H9 (cell line): ENCODE results near the gene URAD. TPM values are rescaled to one million over a fixed set of nuclear protein-coding genes. Genes with fewer than 3 reads are reported as not detected.

Experiments
- DNase-seq: peaks from one replicate; pipeline ENCODE4 v3.0.0-alpha.2; 2017
- H2AFZ ChIP-seq: one replicate; pipeline ENCODE4 v1.6.1; 2013; ENCODE audit warnings: mild to moderate bottlenecking, low read length, control low read depth, moderate library complexity
- H2AK5ac ChIP-seq: 2 replicates; pipeline ENCODE4 v1.6.1; 2013; ENCODE audit warnings: low read length, control low read depth, mixed read lengths; ENCODE audit not compliant: insufficient read length
- H2BK120ac ChIP-seq: one replicate; pipeline ENCODE4 v1.6.1; 2013; ENCODE audit warnings: low read depth, mild to moderate bottlenecking, low read length, control low read depth, inconsistent platforms; ENCODE audit not compliant: poor library complexity, severe bottlenecking
- H2BK12ac ChIP-seq: 2 replicates; pipeline ENCODE4 v1.6.1; 2013; ENCODE audit warnings: low read length, control low read depth, mixed read lengths, low read depth; ENCODE audit not compliant: insufficient read length
- H2BK15ac ChIP-seq: 2 replicates; pipeline ENCODE4 v1.6.1; 2013; ENCODE audit warnings: low read depth, low read length, control low read depth
- H2BK20ac ChIP-seq: one replicate; pipeline ENCODE4 v1.6.1; 2013; ENCODE audit warnings: low read depth, mild to moderate bottlenecking, low read length, control low read depth, inconsistent platforms; ENCODE audit not compliant: poor library complexity, severe bottlenecking
- H2BK5ac ChIP-seq: 2 replicates; pipeline ENCODE4 v1.6.1; 2013; ENCODE audit warnings: low read length, control low read depth, mixed read lengths; ENCODE audit not compliant: insufficient read length
- H3K14ac ChIP-seq: 2 replicates; pipeline ENCODE4 v1.6.1; 2013; ENCODE audit warnings: low read length, control low read depth; ENCODE audit not compliant: insufficient read depth
- H3K18ac ChIP-seq: 2 replicates; pipeline ENCODE4 v1.6.1; 2013; ENCODE audit warnings: low read depth, mild to moderate bottlenecking, mixed read lengths, low read length, control low read depth; ENCODE audit not compliant: insufficient read length
- H3K23ac ChIP-seq: 2 replicates; pipeline ENCODE4 v1.6.1; 2013; ENCODE audit warnings: low read length, control low read depth, mixed read lengths, low read depth; ENCODE audit not compliant: insufficient read length
- H3K23me2 ChIP-seq: 2 replicates; pipeline ENCODE4 v1.6.1; 2013; ENCODE audit warnings: low read depth, mild to moderate bottlenecking, mixed read lengths, low read length, control low read depth; ENCODE audit not compliant: insufficient read length, poor library complexity, severe bottlenecking
- H3K27ac ChIP-seq: 2 replicates; pipeline ENCODE4 v1.5.1; 2013; ENCODE audit warnings: low read length, control low read depth, mixed read lengths, low read depth; ENCODE audit not compliant: insufficient read length
- H3K27me3 ChIP-seq: 2 replicates; pipeline ENCODE4 v1.6.1; 2013; ENCODE audit warnings: low read length, control low read depth, inconsistent platforms; ENCODE audit not compliant: insufficient read depth
- H3K4ac ChIP-seq: 2 replicates; pipeline ENCODE4 v1.6.1; 2013; ENCODE audit warnings: low read depth, mild to moderate bottlenecking, control low read depth, inconsistent platforms, low read length, moderate library complexity
- H3K4me1 ChIP-seq: 2 replicates; pipeline ENCODE4 v1.6.1; 2013; ENCODE audit warnings: low read length, control low read depth, inconsistent platforms; ENCODE audit not compliant: insufficient read depth
- H3K4me2 ChIP-seq: 2 replicates; pipeline ENCODE4 v1.6.1; 2013; ENCODE audit warnings: low read length, control low read depth, mixed read lengths; ENCODE audit not compliant: insufficient read length, insufficient read depth
- H3K56ac ChIP-seq: 2 replicates; pipeline ENCODE4 v1.6.1; 2013; ENCODE audit warnings: low read depth, mild to moderate bottlenecking, mixed read lengths, low read length, control low read depth; ENCODE audit not compliant: insufficient read length
- H3K79me1 ChIP-seq: 2 replicates; pipeline ENCODE4 v1.6.1; 2013; ENCODE audit warnings: low read depth, mild to moderate bottlenecking, moderate library complexity, low read length, control low read depth, inconsistent platforms; ENCODE audit not compliant: insufficient read depth, poor library complexity, severe bottlenecking
- H3K79me2 ChIP-seq: 2 replicates; pipeline ENCODE4 v1.6.1; 2013; ENCODE audit warnings: low read length, control low read depth, inconsistent platforms; ENCODE audit not compliant: insufficient read depth
- H3K9ac ChIP-seq: 2 replicates; pipeline ENCODE4 v1.6.1; 2013; ENCODE audit warnings: low read length, control low read depth, mixed read lengths; ENCODE audit not compliant: insufficient read length; ENCODE audit errors: extremely low read depth
- H3K9me3 ChIP-seq: one replicate; pipeline ENCODE4 v1.6.1; 2013; ENCODE audit warnings: low read depth, low read length, inconsistent platforms; ENCODE audit not compliant: control insufficient read depth
- H3T11ph ChIP-seq: one replicate; pipeline ENCODE4 v1.6.1; 2013; ENCODE audit warnings: mild to moderate bottlenecking, low read length, control low read depth, inconsistent platforms
- H4K20me1 ChIP-seq: one replicate; pipeline ENCODE4 v1.6.1; 2013; ENCODE audit not compliant: control insufficient read depth, insufficient read length, insufficient read depth
- H4K5ac ChIP-seq: 2 replicates; pipeline ENCODE4 v1.6.1; 2013; ENCODE audit warnings: low read depth, mild to moderate bottlenecking, mixed read lengths, low read length, control low read depth; ENCODE audit not compliant: insufficient read length
- H4K8ac ChIP-seq: replicated peaks from 2 replicates; pipeline ENCODE4 v1.6.1; 2013; ENCODE audit warnings: low read length, control low read depth, mixed read lengths, low read depth; ENCODE audit not compliant: insufficient read length
- H4K91ac ChIP-seq: 2 replicates; pipeline ENCODE4 v1.6.1; 2013; ENCODE audit warnings: low read depth, mild to moderate bottlenecking, moderate library complexity, mixed read lengths, low read length, control low read depth; ENCODE audit not compliant: insufficient read length
- H3K27ac Mint-ChIP-seq, 3 experiments: 2 replicates in 2 of 3; 3 replicates in 1 of 3; pipeline ENCODE4 v1.8.0; 2020 to 2021; ENCODE audit warnings: mixed read lengths in 3 of 3, mild to moderate bottlenecking in 1 of 3, moderate library complexity in 1 of 3
- H3K27me3 Mint-ChIP-seq: 2 replicates; pipeline ENCODE4 v1.8.0; 2021; ENCODE audit warnings: low read depth, mild to moderate bottlenecking, moderate library complexity, mixed read lengths
- H3K36me3 Mint-ChIP-seq, 3 experiments: 2 replicates in 2 of 3; 3 replicates in 1 of 3; pipeline ENCODE4 v1.8.0; 2020 to 2021; ENCODE audit warnings: low read depth in 3 of 3, mixed read lengths in 3 of 3; ENCODE audit not compliant: insufficient read depth in 1 of 3
- H3K4me1 Mint-ChIP-seq, 2 experiments: 2 replicates each; pipeline ENCODE4 v1.8.0; 2020; ENCODE audit warnings: mixed read lengths in 2 of 2
- H3K4me3 Mint-ChIP-seq, 2 experiments: 2 replicates in 1 of 2; 3 replicates in 1 of 2; pipeline ENCODE4 v1.8.0; 2020 to 2021; ENCODE audit warnings: mild to moderate bottlenecking in 2 of 2, mixed read lengths in 2 of 2, moderate library complexity in 1 of 2
- H3K9me3 Mint-ChIP-seq, 2 experiments: 2 replicates in 1 of 2; 3 replicates in 1 of 2; pipeline ENCODE4 v1.8.0; 2020; ENCODE audit warnings: mild to moderate bottlenecking in 2 of 2, mixed read lengths in 2 of 2, moderate library complexity in 1 of 2
- CTCF ChIP-seq: fragments of 200-600 bp; sonication (generic); conservative IDR thresholded peaks from 3 replicates; pipeline ENCODE4 v1.8.0; 2021; ENCODE audit warnings: antibody characterized with exemption, mild to moderate bottlenecking
- WGBS: extraction: QIAGEN DNeasy Blood & Tissue Kit; methylation state at CpG from one replicate; pipeline ENCODE4 v1.1.7; 2013; ENCODE audit warnings: missing lambda C conversion rate, low lambda C conversion rate, mixed read lengths; ENCODE audit not compliant: insufficient read length; ENCODE audit errors: extremely low coverage; 5-methylcytosine and 5-hydroxymethylcytosine counted together
- total RNA-seq: library from RNA; stranded (reverse); gene quantifications from 2 replicates; pipeline ENCODE4 v1.2.1, GENCODE V29; 2021

URAD gene
- total RNA-seq, 1 experiment from 2014 or later = not detected

- H3K79me1 ChIP-seq = no peaks in the 10 kb centered on the region
- H2AFZ ChIP-seq = no peak overlapping the region
- H2BK120ac ChIP-seq = no peak overlapping the region
- no peak for DNase-seq
- no peak overlapping the region for H2BK5ac ChIP-seq
- H3K4me1 Mint-ChIP-seq = peaks cover 10 to 22% of the 10 kb centered on the region in 2 experiments
- H3K9me3 ChIP-seq = no peaks in the 10 kb centered on the region
- no peak overlapping the region for H3T11ph ChIP-seq
- no peak overlapping the region for H4K91ac ChIP-seq
- H3K4ac ChIP-seq = no peak overlapping the region
- H3K79me2 ChIP-seq = no peaks in the 10 kb centered on the region
- H3K27ac ChIP-seq = no peak overlapping the region
- H2AK5ac ChIP-seq = no peak overlapping the region
- H3K23me2 ChIP-seq = no peaks in the 10 kb centered on the region
- no peak overlapping the region for H2BK15ac ChIP-seq
- H3K23ac ChIP-seq = no peak overlapping the region
- no peak overlapping the region for H4K8ac ChIP-seq
- H3K27me3 Mint-ChIP-seq = peaks cover 100% of the 10 kb centered on the region
- no peak overlapping the region for H3K9ac ChIP-seq
- no peak overlapping the region for H3K27ac Mint-ChIP-seq
- H2BK12ac ChIP-seq = no peak overlapping the region
- H3K4me2 ChIP-seq = peak overlapping the region; percentile 38
- peaks cover 0 to 2% (median 0%) of the 10 kb centered on the region in 3 experiments; a peak in 2 of 7 replicates for H3K36me3 Mint-ChIP-seq
- no peak for TF ChIP-seq CTCF
- H3K14ac ChIP-seq = no peak overlapping the region
- no CpG with 5 or more reads among the region's 15 CpGs for WGBS
- H4K20me1 ChIP-seq = peaks cover 2% of the 10 kb centered on the region
- H3K4me3 Mint-ChIP-seq = peak overlapping the region in 1 of 2 experiments; percentile 74; a peak in 2 of 5 replicates
- H3K56ac ChIP-seq = no peak overlapping the region
- no peak overlapping the region for H2BK20ac ChIP-seq
- H3K9me3 Mint-ChIP-seq = peaks cover 5 to 20% of the 10 kb centered on the region in 2 experiments
- H4K5ac ChIP-seq = no peak overlapping the region
- no peak overlapping the region for H3K18ac ChIP-seq
- no peaks in the 10 kb centered on the region for H3K4me1 ChIP-seq
- peaks cover 98% of the 10 kb centered on the region for H3K27me3 ChIP-seq
Measured at GRCh38 chr13:27979001-27979643, 9.4 kb downstream of the URAD start.
